ENCODE results near the gene ARV1.
"Not testable (repeated sequence)": the region's sequence is repeated elsewhere in the genome, so short reads cannot be mapped to it uniquely, and the experiment has no call there.

The ARV1 gene

DNA sequence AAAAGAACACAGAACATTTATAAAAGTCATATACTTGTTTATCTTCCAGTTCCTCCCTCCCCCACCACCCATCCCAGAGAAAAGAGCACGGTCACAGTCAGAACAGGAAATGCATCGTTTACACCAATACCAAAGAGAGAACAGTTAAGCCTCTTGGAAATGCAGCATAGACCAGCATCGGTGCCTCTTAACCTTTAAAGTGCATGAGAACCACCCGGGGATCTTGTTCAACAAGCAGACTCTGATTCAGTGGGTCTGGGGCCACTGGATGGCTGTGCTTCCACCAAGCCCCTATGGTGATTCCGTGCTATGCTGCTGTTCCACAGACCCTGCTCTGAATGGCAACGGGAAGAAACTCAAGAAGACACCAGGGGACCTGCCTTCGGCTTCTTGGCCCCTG is 41.9 kb downstream of the ARV1 start:
- TF ChIP-seq, protein P1, sequence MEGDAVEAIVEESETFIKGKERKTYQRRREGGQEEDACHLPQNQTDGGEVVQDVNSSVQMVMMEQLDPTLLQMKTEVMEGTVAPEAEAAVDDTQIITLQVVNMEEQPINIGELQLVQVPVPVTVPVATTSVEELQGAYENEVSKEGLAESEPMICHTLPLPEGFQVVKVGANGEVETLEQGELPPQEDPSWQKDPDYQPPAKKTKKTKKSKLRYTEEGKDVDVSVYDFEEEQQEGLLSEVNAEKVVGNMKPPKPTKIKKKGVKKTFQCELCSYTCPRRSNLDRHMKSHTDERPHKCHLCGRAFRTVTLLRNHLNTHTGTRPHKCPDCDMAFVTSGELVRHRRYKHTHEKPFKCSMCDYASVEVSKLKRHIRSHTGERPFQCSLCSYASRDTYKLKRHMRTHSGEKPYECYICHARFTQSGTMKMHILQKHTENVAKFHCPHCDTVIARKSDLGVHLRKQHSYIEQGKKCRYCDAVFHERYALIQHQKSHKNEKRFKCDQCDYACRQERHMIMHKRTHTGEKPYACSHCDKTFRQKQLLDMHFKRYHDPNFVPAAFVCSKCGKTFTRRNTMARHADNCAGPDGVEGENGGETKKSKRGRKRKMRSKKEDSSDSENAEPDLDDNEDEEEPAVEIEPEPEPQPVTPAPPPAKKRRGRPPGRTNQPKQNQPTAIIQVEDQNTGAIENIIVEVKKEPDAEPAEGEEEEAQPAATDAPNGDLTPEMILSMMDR (IDR thresholded peaks at IDR 0.05; ENCODE audit: unreplicated experiment in 3 of 3): no peak
- Mint-ChIP-seq H3K4me1 (no peaks in the 10 kb centered on the region), H3K4me3 (no peak overlapping the region), H3K9me3 (no peaks in the 10 kb centered on the region), H3K36me3 (ENCODE audit: low read depth) (peaks cover 26% of the 10 kb centered on the region), H3K27ac (no peak overlapping the region), H3K27me3 (ENCODE audit: low read depth) (no peaks in the 10 kb centered on the region)

DNA sequence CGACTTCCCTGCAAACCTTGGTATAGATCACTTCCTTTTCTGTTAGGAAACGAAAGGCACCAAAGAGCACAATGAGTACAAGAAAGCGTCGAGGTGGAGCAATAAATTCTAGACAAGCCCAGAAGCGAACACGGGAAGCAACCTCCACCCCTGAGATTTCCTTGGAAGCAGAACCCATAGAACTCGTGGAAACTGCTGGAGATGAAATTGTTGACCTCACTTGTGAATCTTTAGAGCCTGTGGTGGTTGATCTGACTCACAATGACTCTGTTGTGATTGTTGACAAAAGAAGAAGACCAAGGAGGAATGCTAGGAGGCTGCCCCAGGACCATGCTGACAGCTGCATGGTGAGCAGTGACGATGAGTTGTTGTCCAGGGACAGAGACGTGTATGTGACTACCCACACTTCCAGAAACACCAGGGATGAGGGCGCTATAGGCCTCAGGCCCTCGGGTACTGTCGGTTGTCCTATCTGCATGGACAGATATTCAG is 42.7 kb downstream of the ARV1 start:
- TF ChIP-seq, protein P1 (IDR thresholded peaks at IDR 0.05; ENCODE audit: unreplicated experiment in 3 of 3): no peak
- Mint-ChIP-seq H3K27me3 (ENCODE audit: low read depth) (no peaks in the 10 kb centered on the region), H3K4me3 (no peak overlapping the region), H3K9me3 (no peaks in the 10 kb centered on the region), H3K27ac (no peak overlapping the region), H3K4me1 (no peaks in the 10 kb centered on the region), H3K36me3 (ENCODE audit: low read depth) (peaks cover 26% of the 10 kb centered on the region)

DNA sequence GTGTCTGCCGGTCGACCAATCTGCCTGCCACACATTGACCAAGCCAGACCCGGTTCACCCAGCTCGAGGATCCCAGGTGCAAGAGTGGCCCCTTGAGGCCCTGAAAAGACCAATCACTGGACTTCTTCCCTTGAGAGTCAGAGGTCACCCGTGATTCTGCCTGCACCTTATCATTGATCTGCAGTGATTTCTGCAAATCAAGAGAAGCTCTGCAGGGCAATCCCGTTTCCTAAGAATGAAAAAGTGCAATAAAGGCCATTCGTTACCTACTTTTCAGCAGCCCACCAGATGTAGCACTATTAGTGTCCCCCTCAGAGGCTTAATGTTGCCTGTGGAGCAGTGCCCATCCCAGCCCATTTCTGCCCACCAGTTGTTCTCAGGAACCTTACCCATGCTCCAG is 43.6 kb downstream of the ARV1 start:
- peaks cover 26% of the 10 kb centered on the region for H3K36me3 Mint-ChIP-seq (ENCODE audit: low read depth)
- H3K4me1 Mint-ChIP-seq; H3K4me3 Mint-ChIP-seq; H3K27ac Mint-ChIP-seq; H3K9me3 Mint-ChIP-seq; H3K27me3 Mint-ChIP-seq (ENCODE audit: low read depth): not testable (repeated sequence)

DNA sequence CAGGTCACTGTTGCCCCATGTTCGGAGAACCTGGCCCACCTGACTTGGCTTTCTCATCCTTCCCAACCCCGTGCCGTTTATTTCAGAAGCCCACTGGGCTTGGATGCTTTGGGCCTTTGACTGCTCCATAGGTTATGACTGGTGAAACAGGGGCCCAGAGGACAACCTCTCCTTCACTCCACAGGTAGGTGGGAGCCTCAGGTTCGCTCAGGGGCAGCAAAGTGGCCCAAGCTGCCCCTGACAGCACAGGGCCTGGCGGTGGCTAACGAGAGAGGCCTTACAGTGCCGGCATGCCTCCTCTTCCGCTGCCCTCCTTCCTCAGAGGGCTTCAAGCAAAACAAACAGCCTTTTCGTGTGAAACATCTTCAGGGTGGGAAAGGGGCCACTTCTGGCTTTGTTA is 44.3 kb downstream of the ARV1 start:
- Mint-ChIP-seq H3K4me1 (no peaks in the 10 kb centered on the region), H3K4me3 (no peak overlapping the region), H3K27me3 (ENCODE audit: low read depth) (no peaks in the 10 kb centered on the region), H3K36me3 (ENCODE audit: low read depth) (peaks cover 23% of the 10 kb centered on the region), H3K9me3 (no peaks in the 10 kb centered on the region), H3K27ac (peak overlapping the region in 1 of 3 experiments; percentile 50)
- TF ChIP-seq, protein P1 (IDR thresholded peaks at IDR 0.05; ENCODE audit: unreplicated experiment in 3 of 3): no peak

DNA sequence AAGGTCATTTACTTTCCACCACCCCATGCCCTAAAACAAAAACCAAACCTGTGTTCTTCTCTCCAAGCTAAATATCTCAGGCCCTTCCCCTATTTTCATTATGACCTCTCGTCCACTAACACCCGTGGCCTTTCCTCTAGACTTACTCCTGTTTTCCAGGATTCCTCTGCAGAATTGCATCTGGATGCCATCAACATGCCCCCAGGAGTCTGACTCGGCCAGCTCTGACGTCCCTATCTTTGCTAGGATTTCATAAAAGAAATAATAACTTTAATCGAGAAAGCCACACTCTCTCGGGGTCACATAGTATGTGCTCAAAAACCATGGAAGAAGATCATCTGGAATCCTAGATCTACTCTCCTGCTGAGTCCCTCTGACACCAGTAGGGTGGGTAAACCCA is 47.7 kb downstream of the ARV1 start:
- TF ChIP-seq, protein P1 (IDR thresholded peaks at IDR 0.05; ENCODE audit: unreplicated experiment in 3 of 3): no peak
- Mint-ChIP-seq H3K27me3 (ENCODE audit: low read depth) (peaks cover 7% of the 10 kb centered on the region), H3K27ac (no peak overlapping the region), H3K9me3 (no peaks in the 10 kb centered on the region), H3K4me3 (no peak overlapping the region), H3K36me3 (ENCODE audit: low read depth) (peaks cover 14% of the 10 kb centered on the region), H3K4me1 (no peaks in the 10 kb centered on the region)

DNA sequence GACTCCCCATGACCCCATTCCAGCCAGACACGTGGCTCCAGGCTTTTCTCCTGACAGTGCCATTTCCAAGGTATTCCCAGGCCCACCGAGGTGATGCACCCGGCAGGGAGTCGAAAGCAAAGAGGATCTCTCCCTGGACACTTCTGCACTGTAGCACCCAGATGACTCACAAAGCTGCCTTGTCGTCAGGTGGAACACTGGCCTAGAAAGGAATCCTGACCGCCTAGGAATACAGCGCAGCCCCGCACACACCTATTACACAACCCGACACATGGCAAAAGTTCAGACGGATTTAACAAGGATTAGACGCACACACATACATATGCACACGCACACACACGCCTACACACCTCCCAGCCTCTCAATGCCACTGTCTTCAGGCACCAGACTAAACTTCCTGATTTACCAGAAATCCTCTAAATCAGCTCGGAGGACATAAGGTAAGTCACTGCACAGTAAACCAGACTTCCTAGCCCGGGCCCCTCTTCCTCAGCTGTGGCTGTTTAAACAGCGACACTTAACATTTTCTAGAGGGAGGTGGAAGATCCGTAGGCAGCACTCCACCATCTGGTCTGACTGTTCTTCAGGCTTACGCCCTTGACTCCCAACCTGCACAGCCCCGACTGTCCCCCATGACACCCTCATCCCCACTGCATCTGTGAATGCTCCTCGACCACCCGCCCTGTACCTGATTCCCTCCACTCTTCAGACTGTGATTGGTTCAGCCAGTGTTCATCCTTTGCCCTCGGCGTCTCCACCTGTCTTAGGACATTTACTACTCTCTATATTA is 48.4 kb downstream of the ARV1 start:
- Mint-ChIP-seq H3K9me3 (no peaks in the 10 kb centered on the region), H3K27me3 (ENCODE audit: low read depth) (peaks cover 7% of the 10 kb centered on the region), H3K4me1 (no peaks in the 10 kb centered on the region), H3K27ac (no peak overlapping the region), H3K36me3 (ENCODE audit: low read depth) (peaks cover 8% of the 10 kb centered on the region), H3K4me3 (no peak overlapping the region)
- TF ChIP-seq, protein P1 (IDR thresholded peaks at IDR 0.05; ENCODE audit: unreplicated experiment in 3 of 3): no peak
